Fibroblast of skin of abdomen (primary cell): Measurements from ENCODE around the gene CDCA7L.
"Not testable (repeated sequence)": the region's sequence is repeated elsewhere in the genome, so short reads cannot be mapped to it uniquely, and the experiment has no call there.

Experiments used
- DNase-seq: peaks from one replicate; pipeline ENCODE4 v3.0.0-alpha.2; 2013

The CDCA7L gene

DNA sequence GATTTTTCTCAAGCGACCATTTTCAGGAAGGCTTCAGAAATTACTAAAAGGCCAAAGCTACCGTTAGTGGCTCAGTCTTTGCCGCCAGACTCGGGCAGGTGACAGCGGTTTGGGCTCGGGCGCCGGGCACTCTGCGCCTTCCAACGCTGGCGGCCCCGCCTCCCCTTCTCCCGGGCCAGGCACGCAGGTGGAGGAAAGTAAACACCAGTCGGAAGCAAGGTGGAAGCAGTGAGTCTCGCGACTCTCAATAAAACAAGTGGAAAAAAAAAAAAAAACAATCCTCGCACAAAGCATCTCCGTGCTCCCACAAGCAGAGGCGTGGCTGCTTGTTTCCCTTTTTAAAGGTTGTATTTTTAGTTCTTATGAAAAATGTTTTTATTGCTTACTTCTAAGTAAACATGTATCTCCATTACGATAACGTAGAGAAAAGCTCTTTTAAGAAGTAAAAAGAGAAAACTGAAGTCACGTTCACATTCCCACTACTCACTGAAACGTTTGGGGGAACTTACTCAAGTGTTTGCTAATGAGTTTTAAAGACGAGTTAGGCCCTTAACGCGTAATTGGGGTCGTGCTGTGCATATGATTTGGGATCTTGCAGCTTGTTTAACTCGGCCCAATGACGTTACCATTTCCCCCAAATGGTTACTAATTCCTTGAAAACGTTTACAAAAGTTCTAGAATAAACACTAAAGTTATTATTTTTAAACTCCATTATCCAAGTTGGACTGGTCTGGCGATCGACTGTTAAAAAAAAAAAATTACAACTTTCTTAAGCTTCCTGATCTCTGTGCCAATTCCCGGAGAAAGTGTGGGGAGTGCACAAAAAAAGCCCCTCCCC is 864 bp downstream of the CDCA7L start:
- DNase-seq: no peak

DNA sequence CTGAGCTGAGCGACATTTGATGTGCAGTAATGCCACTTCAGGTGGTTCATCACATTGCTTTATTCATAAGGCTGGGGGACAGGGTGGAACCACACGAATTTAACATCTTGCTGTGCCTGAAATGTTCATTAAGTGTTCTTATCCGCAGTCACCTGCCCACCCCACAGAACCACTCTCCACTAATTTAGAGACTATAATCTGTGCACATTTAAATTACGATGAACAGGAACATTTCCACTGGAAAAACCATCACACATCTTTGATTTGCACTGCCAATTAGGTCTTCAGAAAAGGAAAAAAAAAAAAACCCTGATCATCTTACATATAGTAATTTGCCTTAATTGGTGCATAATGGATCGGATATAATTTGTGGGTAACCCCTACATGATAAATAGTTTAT is 2.3 kb downstream of the CDCA7L start:
- no peak for DNase-seq

DNA sequence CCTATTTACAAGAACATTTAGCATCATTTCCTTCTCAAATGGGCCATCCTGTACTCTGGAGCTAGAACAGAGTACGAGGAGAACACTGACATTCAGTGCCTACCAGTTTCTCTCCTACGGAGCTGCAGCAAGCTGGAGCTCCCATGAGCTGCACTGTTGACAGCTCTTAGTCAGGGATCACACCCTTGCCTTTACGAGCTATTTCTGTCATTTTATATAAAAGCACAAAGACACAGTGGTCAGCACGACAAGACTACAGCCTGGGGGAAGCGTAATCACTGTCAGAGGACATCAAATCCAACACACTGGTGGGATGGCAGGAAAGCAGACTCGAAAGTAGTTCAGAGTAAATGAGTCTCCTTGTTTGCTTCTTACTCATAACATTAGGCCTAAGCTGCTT is 2.7 kb downstream of the CDCA7L start:
- DNase-seq: no peak

DNA sequence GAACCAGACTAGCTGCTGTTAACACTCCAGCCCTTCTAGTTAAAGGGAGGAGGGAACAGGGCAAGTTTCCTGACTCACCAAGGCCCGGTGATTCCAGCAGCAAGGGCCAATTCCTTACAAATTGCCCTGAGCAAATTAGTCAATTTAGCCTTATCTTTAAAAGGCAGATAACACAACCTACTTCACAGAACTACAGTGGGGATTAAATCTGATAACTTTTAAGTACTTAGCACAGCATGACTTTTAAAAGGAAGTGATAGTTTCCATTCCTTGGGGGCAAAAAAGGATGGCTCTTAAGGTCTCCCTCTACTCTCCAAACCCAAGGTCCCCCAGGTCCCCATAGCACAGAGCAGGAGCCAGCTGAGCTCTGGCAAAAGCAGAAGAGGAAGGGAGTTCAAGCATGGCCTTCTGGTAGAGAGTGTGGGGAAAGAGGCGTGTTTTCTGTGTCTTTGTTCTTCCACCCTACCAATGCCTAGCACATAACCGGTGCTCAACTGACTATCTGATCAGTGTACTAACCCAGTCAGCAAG is 4.0 kb downstream of the CDCA7L start:
- DNase-seq: peak; percentile 12

DNA sequence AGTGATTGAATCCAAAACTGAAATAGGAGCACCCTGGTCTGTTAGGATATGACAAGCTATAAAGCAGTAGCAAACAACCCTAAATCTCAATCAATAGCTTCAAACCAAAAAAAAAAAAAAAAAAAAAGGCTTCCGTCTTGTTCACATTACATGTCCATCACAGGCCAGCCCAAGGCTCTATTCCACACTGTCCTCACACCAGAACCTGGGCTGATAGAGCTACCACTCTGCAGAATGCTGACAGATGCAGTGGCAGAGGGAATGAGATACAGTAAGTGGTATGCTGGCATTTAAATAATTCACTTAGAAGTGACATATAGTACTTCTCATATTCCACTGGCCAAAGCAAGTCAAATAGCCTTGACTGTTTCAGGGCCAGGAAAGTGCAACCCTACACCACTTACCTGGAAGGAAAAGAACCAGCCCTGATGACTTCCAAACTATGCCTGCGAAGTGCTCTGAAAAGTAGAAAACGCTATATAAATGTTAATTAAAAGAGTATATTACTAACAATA is 5.8 kb downstream of the CDCA7L start:
- DNase-seq: no peak

DNA sequence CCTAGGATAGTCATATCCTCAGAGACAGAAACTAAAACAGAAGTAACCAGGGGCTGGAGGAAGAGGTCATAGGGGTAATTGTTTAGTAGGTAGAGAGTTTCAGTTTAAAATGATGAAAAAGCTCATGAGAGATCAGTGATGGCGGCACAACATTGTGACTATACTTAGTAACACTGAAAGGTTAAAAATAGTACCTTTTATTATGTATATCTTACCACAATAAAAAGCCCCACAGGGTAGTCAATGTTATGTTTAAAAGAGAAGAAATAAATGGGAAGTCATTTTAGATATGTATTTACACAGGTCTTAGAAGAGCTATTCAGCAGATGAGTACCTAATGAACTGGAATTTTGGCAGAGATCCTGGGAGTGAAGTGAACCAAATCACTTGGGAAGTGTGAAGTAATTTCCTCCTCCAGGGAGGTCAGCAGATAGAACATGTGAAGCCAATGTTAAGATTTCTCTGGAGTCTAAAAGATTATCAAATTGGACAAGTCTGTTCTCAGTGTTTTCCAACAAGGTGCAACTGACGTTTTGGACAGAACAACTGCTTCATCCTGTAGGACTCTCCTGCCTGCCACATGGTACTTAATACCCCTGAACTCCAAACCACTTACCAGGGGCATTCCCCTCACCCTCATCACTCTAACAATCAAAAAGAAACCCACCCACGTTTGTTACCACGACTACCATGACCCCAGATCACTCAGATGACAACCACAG is 6.4 kb downstream of the CDCA7L start:
- DNase-seq: peak; percentile 42

DNA sequence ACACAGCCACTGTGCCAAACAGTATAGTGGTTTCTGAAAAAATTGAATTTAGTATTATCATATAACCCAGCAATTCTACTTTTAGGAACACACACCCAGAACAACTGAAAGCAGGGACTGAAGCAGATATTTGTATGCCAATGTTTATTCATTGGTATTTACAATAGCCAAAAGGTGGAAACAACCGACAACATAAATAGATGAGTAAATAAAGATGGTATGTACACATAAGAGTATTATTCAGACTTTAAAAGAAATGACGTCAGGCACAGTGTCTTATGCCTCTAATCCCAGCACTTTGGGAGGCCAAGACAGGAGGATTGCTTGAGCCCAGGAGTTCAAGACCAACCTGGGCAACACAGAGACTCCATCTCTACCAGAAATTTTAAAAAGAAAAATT is 7.2 kb downstream of the CDCA7L start:
- DNase-seq: no peak

DNA sequence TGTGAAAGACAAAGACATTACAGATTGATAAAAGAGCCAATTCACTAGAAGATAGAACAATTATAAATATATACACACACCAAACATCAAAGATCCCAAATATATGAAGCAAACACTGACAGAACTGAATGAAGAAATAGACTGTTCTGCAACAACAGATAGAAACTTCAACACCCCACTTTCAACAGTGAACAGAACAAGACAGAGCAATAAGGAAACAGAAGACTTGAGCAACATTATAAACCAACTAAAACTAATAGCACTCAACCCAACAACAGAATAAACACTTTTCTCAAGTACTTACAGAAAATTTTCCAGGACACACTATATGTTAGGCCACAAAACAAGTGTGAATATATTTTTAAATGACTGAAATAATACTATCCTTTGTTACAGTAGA is 10.9 kb downstream of the CDCA7L start:
- no peak for DNase-seq

DNA sequence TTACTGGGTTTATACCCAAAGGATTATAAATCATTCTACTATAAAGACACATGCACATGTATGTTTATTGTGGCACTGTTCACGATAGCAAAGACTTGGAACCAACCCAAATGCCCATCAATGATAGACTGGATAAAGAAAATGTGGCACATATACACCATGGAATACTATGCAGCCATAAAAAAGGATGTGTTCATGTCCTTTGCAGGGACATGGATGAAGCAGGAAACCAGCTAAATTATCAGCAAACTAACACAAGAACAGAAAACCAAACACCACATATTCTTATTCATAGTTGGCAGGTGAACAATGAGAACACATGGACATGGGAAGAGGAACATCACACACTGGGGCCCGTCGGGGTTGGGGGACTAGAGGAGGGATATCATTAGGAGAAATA is 12.4 kb downstream of the CDCA7L start:
- DNase-seq: not testable (repeated sequence)

DNA sequence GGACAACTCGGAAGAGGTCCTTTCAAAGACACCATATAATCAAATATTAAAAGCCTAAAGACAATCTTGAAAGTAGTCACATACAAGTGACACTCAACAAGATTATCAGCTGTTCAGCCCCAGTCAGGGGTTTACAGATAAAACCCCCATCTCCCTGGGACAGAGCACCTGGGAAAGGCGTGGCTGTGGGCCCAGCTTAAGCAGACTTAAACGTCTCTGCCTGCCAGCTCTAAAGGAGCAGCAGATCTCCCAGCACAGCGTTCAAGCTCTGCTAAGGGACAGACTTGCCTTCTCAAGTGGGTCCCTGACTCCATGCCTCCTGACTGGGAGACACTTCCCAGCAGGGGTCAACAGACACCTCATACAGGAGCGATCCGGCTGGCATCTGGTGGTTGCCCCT is 18.0 kb downstream of the CDCA7L start:
- no peak for DNase-seq

DNA sequence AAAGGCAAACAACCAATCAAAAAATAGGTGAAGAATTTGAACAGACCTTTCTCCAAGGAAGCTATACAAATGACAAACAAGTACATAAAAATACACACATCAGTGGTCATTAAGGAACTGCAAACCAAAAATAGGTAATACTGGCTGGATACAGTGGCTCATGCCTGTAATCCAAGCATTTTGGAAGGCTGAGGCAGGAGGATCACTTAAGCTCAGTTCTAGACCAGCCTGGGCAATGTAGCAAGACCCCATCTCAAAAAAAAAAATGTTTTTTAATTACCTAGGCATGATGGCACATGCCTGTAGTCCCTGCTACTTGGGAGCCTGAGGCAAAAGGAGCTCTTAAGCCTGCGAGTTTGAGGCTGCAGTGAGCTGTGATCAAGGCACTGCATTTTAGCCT is 19.3 kb downstream of the CDCA7L start:
- no peak for DNase-seq

DNA sequence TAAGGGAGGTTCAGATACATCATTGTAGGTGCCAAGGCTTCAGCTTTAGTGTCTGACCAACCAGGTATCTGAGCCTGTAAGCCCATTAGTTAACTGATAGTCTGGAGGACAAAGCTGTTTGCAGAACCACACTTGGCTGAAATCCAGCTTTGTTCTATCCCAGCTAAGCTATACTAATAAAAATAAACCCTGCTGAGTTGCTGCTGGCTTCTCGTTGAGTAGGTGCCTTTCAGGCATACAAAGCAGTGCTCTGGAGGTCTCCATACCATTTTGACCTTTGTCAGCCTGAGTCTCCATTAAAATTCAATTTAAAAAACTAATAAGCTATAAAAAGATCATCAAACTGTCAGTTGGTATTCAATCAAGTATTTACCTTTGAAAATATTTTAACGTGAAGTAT is 22.0 kb downstream of the CDCA7L start:
- DNase-seq: no peak

DNA sequence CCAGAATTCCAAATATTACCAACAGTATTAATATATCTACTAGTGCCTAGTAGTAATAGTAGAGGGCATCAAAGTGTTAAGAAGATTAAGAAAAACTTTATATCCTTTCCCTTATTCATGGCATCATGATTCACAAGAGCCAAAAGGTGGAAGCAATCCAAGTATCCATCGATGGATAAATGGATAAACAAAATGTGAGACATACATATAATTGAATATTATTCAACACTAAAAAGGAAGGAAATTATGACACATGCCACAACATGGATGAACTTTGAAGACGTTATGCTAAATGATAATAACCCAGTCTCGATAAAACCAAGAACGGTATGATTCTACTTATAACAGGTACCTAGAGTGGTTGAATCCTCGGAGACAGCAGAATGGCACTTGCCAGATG is 23.1 kb downstream of the CDCA7L start:
- no peak for DNase-seq

DNA sequence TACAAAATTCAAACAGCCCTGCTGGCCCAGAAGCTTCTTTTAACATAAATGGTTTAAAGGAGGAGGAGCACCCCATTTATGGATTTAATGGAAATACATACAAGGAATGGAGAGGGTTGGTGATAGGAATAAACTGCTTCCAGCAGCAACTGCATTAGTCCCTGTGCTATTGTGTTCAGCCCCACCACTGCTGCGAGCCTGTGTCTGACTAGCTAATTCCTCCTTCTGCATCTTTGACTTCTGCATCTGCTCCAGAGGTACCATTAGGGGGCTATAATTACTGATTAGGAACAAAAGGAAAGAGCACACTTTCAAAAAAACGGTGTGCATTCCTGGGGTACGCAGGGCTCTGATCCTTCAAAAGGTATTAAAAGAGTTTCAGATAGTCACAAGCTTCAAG is 24.8 kb downstream of the CDCA7L start:
- no peak for DNase-seq

DNA sequence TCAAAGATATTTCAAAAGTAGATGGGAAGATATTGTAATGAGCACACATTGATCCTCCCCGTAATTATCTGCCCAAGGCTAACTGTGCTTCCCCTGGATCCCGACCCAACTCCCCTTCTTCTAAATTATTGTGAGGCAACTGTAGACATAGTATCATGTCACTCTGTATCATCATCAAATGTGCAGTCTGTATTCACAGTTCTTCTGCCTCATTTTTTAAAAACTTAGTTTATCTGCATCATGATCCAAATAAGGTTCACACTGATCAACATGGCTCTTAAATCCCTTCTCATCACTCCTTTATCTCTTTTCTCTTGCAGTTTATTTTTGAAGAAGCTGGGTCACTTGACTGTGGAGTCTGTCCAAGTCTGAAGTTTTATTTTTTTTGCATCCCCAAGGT is 27.5 kb downstream of the CDCA7L start:
- DNase-seq: no peak

DNA sequence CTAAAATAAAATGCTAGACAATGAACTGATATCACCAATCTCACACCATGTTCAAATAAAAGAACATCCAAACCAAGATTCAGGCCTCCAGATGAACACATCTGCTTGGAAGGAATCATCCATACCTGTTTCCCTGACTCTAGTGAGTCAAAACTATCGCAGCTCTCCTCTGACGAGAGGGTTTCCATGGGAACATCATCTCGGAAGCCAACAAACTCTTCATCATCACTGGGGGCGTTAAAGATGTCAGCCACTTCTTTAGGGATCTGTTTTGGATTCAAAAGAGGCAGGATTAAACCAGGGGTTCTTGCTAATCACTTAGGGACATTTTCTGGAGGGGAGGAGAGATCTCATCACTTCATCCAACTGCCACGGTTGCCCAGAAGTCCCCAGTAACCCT is 29.1 kb downstream of the CDCA7L start:
- no peak for DNase-seq

DNA sequence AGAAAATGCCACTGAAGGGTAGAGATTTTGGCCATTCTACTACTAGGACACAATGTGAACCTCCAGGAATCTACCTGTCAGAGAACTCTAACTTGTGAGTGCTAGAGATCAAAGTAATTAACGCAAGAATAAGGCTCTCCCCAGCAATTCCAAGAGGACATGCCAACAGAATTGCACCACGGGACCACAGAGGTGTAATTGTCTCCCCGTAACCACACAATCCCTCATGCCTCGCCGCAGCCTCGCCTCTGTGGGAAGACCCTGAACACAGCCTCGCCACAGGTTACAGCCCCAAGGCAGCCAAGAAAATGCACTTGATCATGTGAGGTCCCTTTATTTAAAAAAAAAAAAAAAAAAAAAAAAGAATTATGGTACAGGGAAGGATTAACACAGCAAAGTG is 29.5 kb downstream of the CDCA7L start:
- no peak for DNase-seq

DNA sequence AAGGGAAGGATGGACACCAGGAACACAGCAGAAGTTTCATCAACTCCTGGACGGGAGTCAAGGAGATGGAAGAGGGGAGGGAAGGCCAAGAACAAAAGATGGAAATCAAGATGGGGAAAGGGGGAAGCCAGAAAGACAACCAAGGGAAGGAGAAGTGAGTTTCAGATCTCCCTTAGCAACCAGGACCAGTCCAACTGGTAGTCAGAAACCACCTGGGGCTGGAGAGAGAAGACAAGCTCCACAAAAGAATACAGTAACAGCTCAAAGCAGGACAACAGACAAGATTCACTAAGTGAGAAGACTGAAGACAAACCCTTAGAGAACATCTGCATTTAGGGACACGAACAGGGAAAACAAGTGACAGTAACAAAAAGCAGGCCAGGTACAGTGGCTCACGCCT is 30.6 kb downstream of the CDCA7L start:
- DNase-seq: no peak

DNA sequence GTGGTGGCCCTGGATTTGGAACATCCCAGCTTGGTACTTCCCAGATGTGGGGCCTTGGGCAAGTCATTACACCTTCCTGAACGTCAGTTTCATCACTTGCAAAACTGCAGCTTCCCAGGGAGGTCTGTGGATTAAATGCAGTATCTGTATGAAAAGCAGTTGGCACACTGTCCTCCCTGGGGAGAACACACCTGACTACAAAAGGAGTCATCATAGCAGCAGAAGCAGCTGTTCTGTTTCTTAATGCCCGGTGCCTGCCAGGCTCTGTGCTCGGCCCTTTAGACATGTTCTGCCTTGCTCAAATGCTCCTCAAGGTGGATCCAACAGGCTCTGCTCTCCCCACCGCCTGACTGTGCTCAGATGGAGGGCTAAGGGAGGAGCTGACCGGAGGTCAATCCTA is 31.0 kb downstream of the CDCA7L start:
- DNase-seq: no peak

DNA sequence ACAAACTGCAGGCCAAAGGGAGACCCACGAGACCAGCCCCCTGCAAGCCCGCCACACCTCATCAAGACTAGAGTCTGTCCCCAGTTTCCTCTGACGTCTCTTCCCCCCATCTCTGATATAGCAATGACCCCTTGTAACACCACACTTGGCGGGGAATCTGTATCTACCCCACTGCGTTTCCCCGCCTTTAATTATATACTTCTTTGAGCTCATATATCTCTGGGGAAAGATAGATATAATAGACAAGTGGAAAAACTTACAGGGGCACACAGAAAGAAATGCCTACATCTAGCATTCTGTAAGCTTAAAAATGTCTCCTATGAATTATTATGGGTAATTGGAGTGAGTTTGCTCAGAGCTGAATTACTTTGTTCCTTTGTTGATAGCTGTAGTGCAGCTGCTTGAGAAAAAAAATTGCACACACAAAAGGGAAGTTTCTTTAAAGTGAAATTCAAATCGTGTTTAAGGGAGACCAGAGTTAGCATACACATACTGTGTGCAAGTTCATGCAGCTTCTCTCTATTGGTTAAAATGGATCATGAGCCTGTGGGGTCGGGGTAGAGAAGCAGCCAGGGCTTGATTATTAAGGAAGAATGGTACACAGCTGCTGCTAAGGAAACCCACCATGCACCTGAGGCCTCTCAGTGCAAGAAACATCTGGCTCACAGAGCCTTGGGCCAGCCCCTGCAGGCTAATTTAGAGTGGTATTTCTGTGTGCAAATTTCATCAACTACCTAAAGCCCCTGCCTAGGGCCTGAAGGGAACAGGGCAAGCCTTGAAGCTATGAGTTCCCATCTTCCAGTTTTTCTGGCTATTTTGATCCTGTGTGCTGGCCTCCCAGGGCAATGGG is 32.5 kb downstream of the CDCA7L start:
- DNase-seq: no peak

DNA sequence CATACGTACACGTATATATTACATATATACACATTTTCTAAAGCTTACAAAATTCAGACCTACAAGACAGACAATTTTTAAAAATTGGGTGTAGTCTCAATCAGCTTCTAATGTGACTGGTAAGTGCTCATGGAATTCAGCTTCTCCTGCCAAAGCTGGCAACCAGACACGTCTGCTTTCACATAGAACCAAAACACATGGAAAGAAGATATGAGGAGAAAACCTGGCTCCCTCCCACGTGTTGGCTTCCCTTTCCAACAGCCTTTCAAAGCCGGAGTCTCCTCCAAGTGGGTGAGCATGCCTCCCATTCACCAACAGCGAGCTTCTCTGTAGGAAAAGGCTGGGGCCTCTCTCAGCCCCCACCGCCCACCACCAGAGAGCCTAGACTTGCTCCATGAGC is 33.4 kb downstream of the CDCA7L start:
- DNase-seq: peak; percentile 87

DNA sequence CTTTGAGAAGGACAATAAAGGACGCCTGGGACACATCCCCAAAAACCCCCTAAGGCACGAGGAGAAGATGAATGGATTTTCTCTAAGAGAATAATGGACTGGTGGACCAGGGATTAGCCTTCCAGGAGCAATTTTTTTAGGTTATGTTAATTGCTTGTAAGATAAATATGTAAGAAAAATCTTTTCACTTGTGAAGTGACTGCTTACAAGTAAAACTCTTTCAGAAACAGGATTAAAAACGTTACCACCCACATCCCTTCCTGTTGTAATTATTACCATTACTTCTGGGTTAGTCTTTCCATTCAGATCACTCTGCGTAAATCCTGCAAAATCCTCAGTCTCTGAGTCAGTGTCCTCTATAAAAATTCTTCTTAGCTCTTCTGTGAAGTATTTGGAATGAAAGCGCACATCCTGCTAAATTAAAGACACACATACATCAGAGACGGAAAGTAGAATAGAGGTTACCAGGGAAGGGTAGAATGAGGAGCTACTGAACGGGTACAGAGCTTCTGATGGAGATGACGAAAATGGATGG is 34.3 kb downstream of the CDCA7L start:
- peak; percentile 88 for DNase-seq

DNA sequence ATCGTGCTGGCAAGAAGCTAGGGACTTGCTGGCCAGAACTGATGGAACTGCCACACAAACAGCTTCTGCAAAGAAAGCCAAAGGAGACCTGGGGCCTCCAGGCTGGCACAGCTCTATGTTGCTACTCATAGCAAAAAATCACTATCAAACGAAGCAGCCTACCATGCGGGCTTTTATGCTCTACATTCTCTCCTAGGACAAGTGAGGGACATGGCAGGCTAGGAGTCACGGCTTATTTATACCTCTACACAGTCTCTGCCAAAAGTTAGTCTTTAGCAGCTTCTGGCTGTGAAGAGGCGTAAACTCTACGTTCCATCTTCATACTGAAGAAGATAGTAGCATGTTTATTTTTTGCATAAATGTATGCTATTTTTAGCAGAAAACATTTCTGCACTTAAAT is 35.4 kb downstream of the CDCA7L start:
- DNase-seq: no peak
